H1 (cell line): ENCODE data around the gene IP6K1. TPM values are rescaled to one million over a fixed set of nuclear protein-coding genes. Genes with fewer than 3 reads are reported as not detected.

ENCODE experiments used
- CTCF ChIA-PET: fragments of 300-600 bp; sonication (Branson Sonifier 250); formaldehyde crosslinking; loops from one replicate; lab custom pipeline; 2021; ENCODE audit not compliant: partially characterized antibody; lab: Charles Lee
- POLR2A ChIA-PET: fragments of 300-600 bp; sonication (Branson Sonifier 250); formaldehyde crosslinking; loops from one replicate; lab custom pipeline; 2021; ENCODE audit warnings: inconsistent platforms; ENCODE audit not compliant: partially characterized antibody; lab: Charles Lee
- DNase-seq, 2 experiments: peaks; one replicate each; pipeline versions ENCODE4 v3.0.0 to v3.0.0-alpha.2; 2010 to 2022; ENCODE audit warnings: low spot score in 2 of 2, low read depth in 1 of 2, mixed read lengths in 1 of 2
- FAIRE-seq: peaks from 2 replicates; lab custom pipeline; 2011; peaks lifted over from hg19 to GRCh38; lab: Jason Lieb, UNC
- H2AFZ ChIP-seq: 2 replicates; pipeline ENCODE4 v1.8.1; 2012; ENCODE audit warnings: low read length, inconsistent platforms
- H2AK5ac ChIP-seq: 2 replicates; pipeline ENCODE4 v1.6.1; 2013; ENCODE audit warnings: low read depth, low read length
- H2BK120ac ChIP-seq: replicated peaks from 2 replicates; pipeline ENCODE3; 2013; ENCODE audit warnings: low read depth, low read length, inconsistent platforms
- H2BK12ac ChIP-seq: 2 replicates; pipeline ENCODE4 v1.6.1; 2013; ENCODE audit warnings: low read depth, low read length
- H2BK15ac ChIP-seq: 2 replicates; pipeline ENCODE4 v1.6.1; 2013; ENCODE audit warnings: low read length
- H2BK20ac ChIP-seq: 2 replicates; pipeline ENCODE4 v1.6.1; 2013; ENCODE audit warnings: low read length
- H2BK5ac ChIP-seq: 2 replicates; pipeline ENCODE4 v1.6.1; 2013; ENCODE audit warnings: low read depth, low read length
- H3K14ac ChIP-seq: 2 replicates; pipeline ENCODE4 v1.6.1; 2013; ENCODE audit warnings: inconsistent platforms; ENCODE audit not compliant: insufficient read length
- H3K18ac ChIP-seq: 2 replicates; pipeline ENCODE4 v1.6.1; 2013; ENCODE audit warnings: low read length; ENCODE audit errors: extremely low read depth
- H3K23ac ChIP-seq: 2 replicates; pipeline ENCODE4 v1.6.1; 2013; ENCODE audit warnings: inconsistent platforms; ENCODE audit not compliant: insufficient read length
- H3K23me2 ChIP-seq: 2 replicates; pipeline ENCODE4 v1.6.1; 2013; ENCODE audit warnings: low read depth, low read length
- H3K27ac ChIP-seq: 2 replicates; pipeline ENCODE4 v1.6.1; 2011; ENCODE audit warnings: low read depth, low read length, inconsistent platforms
- H3K27me3 ChIP-seq, 4 experiments: replicated peaks in 1 of 4; 1 replicate in 1 of 4; 2 replicates in 3 of 4; pipeline versions ENCODE4 v1.6.1 to v1.8.1; 2011 to 2013; ENCODE audit warnings: low read length in 3 of 4, mild to moderate bottlenecking in 3 of 4, inconsistent platforms in 2 of 4, mixed read lengths in 2 of 4, moderate library complexity in 1 of 4; ENCODE audit not compliant: control insufficient read depth in 3 of 4, insufficient read depth in 3 of 4; ENCODE audit errors: extremely low read depth in 1 of 4
- H3K36me3 ChIP-seq, 4 experiments: 2 replicates each; pipeline versions ENCODE4 v1.6.1 to v1.8.1; 2011 to 2013; ENCODE audit warnings: mild to moderate bottlenecking in 4 of 4, low read length in 3 of 4, moderate library complexity in 2 of 4, control low read depth in 1 of 4, inconsistent platforms in 1 of 4; ENCODE audit not compliant: insufficient read depth in 4 of 4, control insufficient read depth in 2 of 4
- H3K4ac ChIP-seq: replicated peaks from 2 replicates; pipeline ENCODE3; 2013; ENCODE audit warnings: low read length, low read depth, mixed read lengths, inconsistent platforms; ENCODE audit not compliant: insufficient read length
- H3K4me1 ChIP-seq, 4 experiments: replicated peaks in 1 of 4; 1 replicate in 1 of 4; 2 replicates in 3 of 4; pipeline versions ENCODE4 v1.6.1 to v1.8.1; 2011 to 2013; ENCODE audit warnings: low read length in 3 of 4, inconsistent platforms in 2 of 4, mixed read lengths in 1 of 4; ENCODE audit not compliant: insufficient read depth in 4 of 4, control insufficient read depth in 3 of 4
- H3K4me2 ChIP-seq, 2 experiments: 2 replicates each; pipeline versions ENCODE4 v1.6.1 to v1.8.1; 2011 to 2013; ENCODE audit warnings: low read depth in 2 of 2, low read length in 2 of 2, control low read depth in 1 of 2, inconsistent platforms in 1 of 2, mild to moderate bottlenecking in 1 of 2; ENCODE audit not compliant: insufficient read depth in 1 of 2
- H3K4me3 ChIP-seq, 4 experiments: fragments of 200-600, 300-600 bp in 1 of 4; sonication (generic), shearing (Covaris generic), sonication (Bioruptor Twin) in 1 of 4; 2 replicates each; pipeline versions ENCODE4 v1.5.1 to v1.8.1; 2011 to 2016; ENCODE audit warnings: low read length in 4 of 4, low read depth in 3 of 4, control low read depth in 2 of 4, inconsistent platforms in 2 of 4, mild to moderate bottlenecking in 2 of 4, mixed read lengths in 1 of 4, moderate library complexity in 1 of 4; ENCODE audit not compliant: insufficient read depth in 2 of 4; ENCODE audit errors: extremely low read depth in 1 of 4
- H3K56ac ChIP-seq: replicated peaks from 2 replicates; pipeline ENCODE3; 2013; ENCODE audit warnings: low read depth, mild to moderate bottlenecking, mixed read lengths, low read length, inconsistent platforms; ENCODE audit not compliant: insufficient read length
- H3K79me1 ChIP-seq: 2 replicates; pipeline ENCODE4 v1.6.1; 2013; ENCODE audit warnings: low read depth, low read length, control low read depth
- H3K79me2 ChIP-seq, 2 experiments: 2 replicates each; pipeline versions ENCODE4 v1.6.1 to v1.8.1; 2012 to 2013; ENCODE audit warnings: low read length in 2 of 2, mild to moderate bottlenecking in 2 of 2, inconsistent platforms in 1 of 2; ENCODE audit not compliant: insufficient read depth in 2 of 2, control insufficient read depth in 1 of 2
- H3K9ac ChIP-seq, 4 experiments: replicated peaks in 1 of 4; 1 replicate in 1 of 4; 2 replicates in 3 of 4; pipeline versions ENCODE4 v1.6.1 to v1.8.1; 2011 to 2013; ENCODE audit warnings: low read depth in 3 of 4, low read length in 3 of 4, control low read depth in 2 of 4, mild to moderate bottlenecking in 2 of 4, moderate library complexity in 2 of 4, inconsistent platforms in 1 of 4; ENCODE audit errors: extremely low read depth in 1 of 4
- H3K9me3 ChIP-seq, 2 experiments: 2 replicates each; pipeline versions ENCODE4 v1.6.1 to v1.8.1; 2012 to 2013; ENCODE audit warnings: mild to moderate bottlenecking in 2 of 2, moderate library complexity in 2 of 2, control low read depth in 1 of 2, inconsistent platforms in 1 of 2, low read depth in 1 of 2, low read length in 1 of 2, mixed read lengths in 1 of 2; ENCODE audit not compliant: insufficient read depth in 2 of 2
- H4K20me1 ChIP-seq, 2 experiments: replicated peaks in 1 of 2; 2 replicates each; pipeline versions ENCODE3 to v1.8.1; 2011 to 2013; ENCODE audit warnings: inconsistent platforms in 2 of 2, low read length in 2 of 2, mild to moderate bottlenecking in 1 of 2; ENCODE audit not compliant: insufficient read depth in 2 of 2, control insufficient read depth in 1 of 2
- H4K5ac ChIP-seq: 2 replicates; pipeline ENCODE4 v1.6.1; 2013; ENCODE audit warnings: low read length, low read depth, mixed read lengths, inconsistent platforms; ENCODE audit not compliant: insufficient read length
- H4K8ac ChIP-seq: 2 replicates; pipeline ENCODE4 v1.8.0; 2013; ENCODE audit warnings: mild to moderate bottlenecking, moderate library complexity, low read length, inconsistent platforms; ENCODE audit not compliant: insufficient read depth; ENCODE audit errors: extremely low read depth
- H4K91ac ChIP-seq: replicated peaks from 2 replicates; pipeline ENCODE3; 2013; ENCODE audit warnings: low read length, mixed read lengths, inconsistent platforms; ENCODE audit not compliant: insufficient read length
- EGR1 ChIP-seq: IDR thresholded peaks from 2 replicates; pipeline ENCODE4 v1.6.1; 2011; ENCODE audit warnings: low read depth, low read length, borderline replicate concordance
- JUN ChIP-seq: IDR thresholded peaks from 2 replicates; pipeline ENCODE4 v1.6.1; 2011; ENCODE audit warnings: low read depth, mild to moderate bottlenecking, improper control_type of control experiment, low read length
- NANOG ChIP-seq: IDR thresholded peaks from 2 replicates; pipeline ENCODE4 v1.6.1; 2011; ENCODE audit warnings: low read length, low read depth, mild to moderate bottlenecking, inconsistent platforms; ENCODE audit not compliant: insufficient read depth, poor library complexity, severe bottlenecking
- NRF1 ChIP-seq: IDR thresholded peaks from 2 replicates; pipeline ENCODE4 v1.6.1; 2011; ENCODE audit warnings: mild to moderate bottlenecking, low read depth, low read length, improper control_type of control experiment
- PHF8 ChIP-seq: fragments of 200-600 bp; sonication (generic); conservative IDR thresholded peaks from 2 replicates; pipeline ENCODE4 v1.7.1; 2012; ENCODE audit warnings: low read depth, mild to moderate bottlenecking, inconsistent platforms, low read length, moderate library complexity
- SP1 ChIP-seq: IDR thresholded peaks from 2 replicates; pipeline ENCODE4 v1.6.1; 2011; ENCODE audit warnings: low read depth, low read length
- SP2 ChIP-seq: IDR thresholded peaks from 2 replicates; pipeline ENCODE4 v1.6.1; 2012; ENCODE audit warnings: mild to moderate bottlenecking, low read length, inconsistent platforms
- TAF7 ChIP-seq: optimal IDR thresholded peaks from 2 replicates; pipeline ENCODE3; 2011; ENCODE audit warnings: low read depth, mild to moderate bottlenecking, inconsistent platforms, low read length, moderate library complexity, borderline replicate concordance
- WGBS, 2 experiments: shearing (Covaris generic) in 1 of 2; methylation state at CpG; one replicate each; pipeline versions ENCODE4 v1.1.6 to v1.1.7; 2013 to 2015; ENCODE audit warnings: low lambda C conversion rate in 2 of 2, mixed read lengths in 2 of 2, inconsistent platforms in 1 of 2, low coverage in 1 of 2, missing lambda C conversion rate in 1 of 2; ENCODE audit not compliant: insufficient replicate concordance in 2 of 2, insufficient coverage in 1 of 2, insufficient read length in 1 of 2; ENCODE audit errors: extremely low coverage in 1 of 2, missing lambda C conversion rate in 1 of 2; 5-methylcytosine and 5-hydroxymethylcytosine counted together
- polyA plus RNA-seq, 7 experiments: library from polyadenylated mRNA; depleted of rRNA in 3 of 7; stranded (reverse) in 5 of 7; unstranded in 2 of 7; fragments of >200 nt in 5 of 7; fragments of 200-250 nt in 2 of 7; gene quantifications; 1 replicate in 5 of 7; 2 replicates in 1 of 7; 4 replicates in 1 of 7; pipeline versions ENCODE4 v1.2.1 to v1.2.3, GENCODE V29; 2011 to 2013; ENCODE audit warnings: missing spikeins in 2 of 7, mixed read lengths in 2 of 7
- total RNA-seq: library from RNA; stranded (reverse); fragmentation: NEBNext Ultra II Directional; extraction: Animal tissue kit (Norgen Biotek cat#: 25700); gene quantifications from 2 replicates; pipeline ENCODE4 v1.2.1, GENCODE V29; 2021

IP6K1 gene
- total and polyA plus RNA-seq, 2 of the 8 experiments (the other 6 are each of a cell fraction or from before 2014, with no cell fraction given): 31.5 to 35.2 TPM

DNA sequence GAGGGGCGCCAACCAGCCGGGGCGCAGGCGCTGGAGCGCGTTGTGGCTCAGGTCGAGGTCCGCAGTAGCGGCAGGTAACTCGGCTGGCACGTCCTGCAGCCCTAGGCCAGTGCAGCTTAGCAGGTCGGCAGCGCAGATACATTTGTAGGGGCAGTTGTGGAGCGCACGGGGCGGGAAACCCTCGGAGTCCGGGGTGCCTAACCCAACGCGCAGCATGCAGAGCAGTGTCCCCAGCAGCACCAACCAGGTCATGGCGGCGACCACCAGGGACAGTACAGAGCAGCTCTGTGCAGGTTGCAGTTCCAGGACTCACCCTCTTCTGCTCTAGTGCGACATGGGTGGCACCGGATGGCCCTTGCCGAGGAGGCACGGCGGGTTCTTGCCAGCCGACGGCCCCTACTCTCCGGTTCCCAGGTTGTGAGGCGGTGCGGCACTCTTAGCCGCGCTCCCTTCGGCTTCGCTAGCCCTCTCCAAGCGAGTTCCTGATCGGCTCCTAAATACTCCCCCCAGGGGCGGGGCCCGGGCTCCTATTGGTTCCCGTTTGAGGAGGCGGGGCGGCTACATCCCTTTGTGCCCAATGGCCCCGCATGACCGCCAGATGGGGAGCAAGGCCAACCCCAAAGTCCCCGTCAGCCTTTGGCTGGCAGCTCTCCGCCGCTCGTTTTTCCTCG, 67.0 kb downstream of the IP6K1 start, which contains the start of gene AMIGO3:
AMIGO3 (minus strand) TSS at position 471 of the 671 bp plus-strand sequence; CDS start at position 252, 219 bp downstream.
- H2BK15ac ChIP-seq: no peak within 1 kb of the TSS
- no peak within 1 kb of the TSS for H2BK120ac ChIP-seq
- peak within 1 kb of the TSS; percentile 90 for H4K91ac ChIP-seq
- H2BK12ac ChIP-seq: peak within 1 kb of the TSS; percentile 21; the same call in 1 of the 2 replicates
- peak within 1 kb of the TSS; percentile 96 for H4K5ac ChIP-seq
- peak within 1 kb of the TSS; percentile 60 for H3K56ac ChIP-seq
- 4% methylated on average over 49 of the region's 50 CpGs; no CpG with 5 or more reads in 1 of the 2 experiments for WGBS, 2 experiments
- H3K27ac ChIP-seq: no peak within 1 kb of the TSS
- no peak within 1 kb of the TSS for H2AK5ac ChIP-seq
- H2BK20ac ChIP-seq: no peak within 1 kb of the TSS; the same call in 1 of the 2 replicates
- H3K27me3 ChIP-seq: no peaks in the 10 kb centered on the region
- H3K23me2 ChIP-seq: peaks cover 16% of the 10 kb centered on the region; the same call in 1 of the 2 replicates
- CTCF ChIA-PET: interaction anchor here (0.7 to 7.8 kb wide), 19 partner anchors 8 to 188 kb away, joined by 3 to 127 read pairs (median 4); partner anchors contain the start of genes INKA1, IP6K1 and MST1R
- H3K9ac ChIP-seq: peak within 1 kb of the TSS in 3 of 4 experiments; percentile 34 to 62 (median 61); a peak in 5 of 7 replicates
- peaks cover 0 to 8% of the 10 kb centered on the region in 2 experiments; a peak in 1 of 4 replicates for H3K79me2 ChIP-seq
- peaks cover 7 to 26% of the 10 kb centered on the region in 2 experiments for H4K20me1 ChIP-seq
- H2AFZ ChIP-seq: 0 out of 2 replicates have a peak within 1 kb of the TSS, but pooled peaks have one; percentile 25
- H3K14ac ChIP-seq: no peak within 1 kb of the TSS
- peak within 1 kb of the TSS; percentile 99 for H3K18ac ChIP-seq
- POLR2A ChIA-PET: interaction anchor here (0.6 to 7.3 kb wide), 28 partner anchors 8 to 480 kb away, joined by 3 to 57 read pairs (median 4); partner anchors contain the start of genes IP6K1, MST1, RBM6 and RNF123
- DNase-seq (peak; percentile 86 to 97), FAIRE-seq (no peak)
- no peaks in the 10 kb centered on the region for H3K9me3 ChIP-seq
- H3K4ac ChIP-seq: peak within 1 kb of the TSS; percentile 49
- peak within 1 kb of the TSS; percentile 84; the same call in 1 of the 2 replicates for H2BK5ac ChIP-seq
- H3K36me3 ChIP-seq: peaks cover 6 to 13% (median 8%) of the 10 kb centered on the region in 4 experiments; a peak in 4 of 8 replicates
- peaks cover 0 to 22% (median 11%) of the 10 kb centered on the region in 4 experiments; a peak in 6 of 7 replicates for H3K4me1 ChIP-seq
- H3K4me3 ChIP-seq: peak within 1 kb of the TSS; percentile 45 to 62 (median 56)
- H3K23ac ChIP-seq: no peak within 1 kb of the TSS
- peak within 1 kb of the TSS; percentile 63 to 97 for H3K4me2 ChIP-seq
- H4K8ac ChIP-seq: peak within 1 kb of the TSS; percentile 90
- peaks cover 5% of the 10 kb centered on the region; the same call in 1 of the 2 replicates for H3K79me1 ChIP-seq
- TF ChIP-seq NRF1 (no peak), JUN (no peak), NANOG (no peak), PHF8 (no peak; the same call in 1 of the 2 replicates), TAF7 (peak; percentile 1), EGR1 (no peak), SP1 (peak; percentile 80; the same call in 1 of the 2 replicates), SP2 (no peak)
